Type B pancreatic cell (in vitro differentiated cells): ENCODE measurements around the gene SCARB1. TPM values are rescaled to one million over a fixed set of nuclear protein-coding genes. Genes with fewer than 3 reads are reported as not detected.

Experiments used
- DNase-seq: peaks from one replicate; pipeline ENCODE4 v3.0.0; 2021; ENCODE audit warnings: mixed read lengths; ENCODE audit not compliant: unreplicated experiment; ENCODE audit errors: extremely low spot score
- H3K27ac Mint-ChIP-seq: 2 replicates; pipeline ENCODE4 v1.8.0; 2021; ENCODE audit warnings: mild to moderate bottlenecking, mixed read lengths
- H3K27me3 Mint-ChIP-seq: 2 replicates; pipeline ENCODE4 v1.8.0; 2021; ENCODE audit warnings: mixed read lengths
- H3K36me3 Mint-ChIP-seq: 2 replicates; pipeline ENCODE4 v1.8.0; 2021; ENCODE audit warnings: mixed read lengths
- H3K4me1 Mint-ChIP-seq: one replicate; pipeline ENCODE4 v1.8.0; 2021; ENCODE audit warnings: mixed read lengths; ENCODE audit not compliant: unreplicated experiment
- H3K4me3 Mint-ChIP-seq: 2 replicates; pipeline ENCODE4 v1.8.0; 2021; ENCODE audit warnings: mild to moderate bottlenecking, mixed read lengths
- H3K9me3 Mint-ChIP-seq: 2 replicates; pipeline ENCODE4 v1.8.0; 2021; ENCODE audit warnings: mixed read lengths
- CTCF ChIP-seq: fragments of 200-600 bp; sonication (generic); conservative IDR thresholded peaks from 2 replicates; pipeline ENCODE4 v1.5.0; 2021; ENCODE audit warnings: antibody characterized with exemption, mild to moderate bottlenecking
- total RNA-seq: library from RNA; stranded (reverse); gene quantifications from 2 replicates; pipeline ENCODE4 v1.2.1, GENCODE V29; 2021; ENCODE audit warnings: low replicate concordance

SCARB1 gene
- total RNA-seq, 1 donor from 2014 or later = 23.4 TPM

- Mint-ChIP-seq H3K27ac (no peak overlapping the region), H3K27me3 (no peaks in the 10 kb centered on the region), H3K9me3 (no peaks in the 10 kb centered on the region), H3K4me1 (no peaks in the 10 kb centered on the region), H3K36me3 (peaks cover 10% of the 10 kb centered on the region), H3K4me3 (no peak overlapping the region)
- no peak for DNase-seq
- TF ChIP-seq CTCF = no peak
Measured at GRCh38 chr12:124816295-124816854, 47.3 kb downstream of the SCARB1 start.

GRCh38 chr12:124814741-124815613 is 48.7 kb downstream of the SCARB1 start:
- no peak overlapping the region for H3K4me3 Mint-ChIP-seq
- no peak overlapping the region for H3K27ac Mint-ChIP-seq

GRCh38 chr12:124813782-124814181 is 49.9 kb downstream of the SCARB1 start:
- Mint-ChIP-seq H3K36me3 (peaks cover 10% of the 10 kb centered on the region), H3K27ac (no peak overlapping the region), H3K4me1 (no peaks in the 10 kb centered on the region), H3K4me3 (no peak overlapping the region), H3K27me3 (no peaks in the 10 kb centered on the region), H3K9me3 (no peaks in the 10 kb centered on the region)
- TF ChIP-seq CTCF = no peak
- DNase-seq = no peak

More at GRCh38 chr12:124814741-124815613, 48.7 kb downstream of the SCARB1 start:
- no peaks in the 10 kb centered on the region for H3K4me1 Mint-ChIP-seq
- H3K9me3 Mint-ChIP-seq = no peaks in the 10 kb centered on the region
- TF ChIP-seq CTCF = no peak
- H3K36me3 Mint-ChIP-seq = peaks cover 10% of the 10 kb centered on the region
- DNase-seq = no peak
- H3K27me3 Mint-ChIP-seq = no peaks in the 10 kb centered on the region

- Mint-ChIP-seq H3K4me3 (no peak overlapping the region), H3K4me1 (no peaks in the 10 kb centered on the region), H3K9me3 (no peaks in the 10 kb centered on the region), H3K27ac (no peak overlapping the region), H3K27me3 (no peaks in the 10 kb centered on the region), H3K36me3 (peaks cover 10% of the 10 kb centered on the region)
- TF ChIP-seq CTCF = no peak
- DNase-seq = no peak
Measured at GRCh38 chr12:124812979-124813378, 50.7 kb downstream of the SCARB1 start.

GRCh38 chr12:124812356-124812755 is 51.3 kb downstream of the SCARB1 start:
- no peaks in the 10 kb centered on the region for H3K9me3 Mint-ChIP-seq
- DNase-seq = no peak
- no peak overlapping the region for H3K27ac Mint-ChIP-seq
- no peaks in the 10 kb centered on the region for H3K4me1 Mint-ChIP-seq
- no peak for TF ChIP-seq CTCF
- H3K4me3 Mint-ChIP-seq = no peak overlapping the region
- H3K36me3 Mint-ChIP-seq = peaks cover 10% of the 10 kb centered on the region
- H3K27me3 Mint-ChIP-seq = no peaks in the 10 kb centered on the region
